GM18951 (cell line): ENCODE results near the gene TRIP13.
"Not testable (repeated sequence)": the region's sequence is repeated elsewhere in the genome, so short reads cannot be mapped to it uniquely, and the experiment has no call there.

Source experiments
- POLR2A ChIP-seq: IDR thresholded peaks from 4 replicates; pipeline ENCODE4 v1.6.1; 2011; ENCODE audit warnings: mild to moderate bottlenecking; ENCODE audit not compliant: insufficient read length, insufficient read depth; ENCODE audit errors: extremely low read depth
- in situ Hi-C: fragments of 300-500 bp; cut with MboI; formaldehyde crosslinking; loops from one replicate; pipeline ENCODE4 v1.12.0; 2022; ENCODE audit warnings: low sequenced_read_pairs, mixed read lengths, inconsistent platforms; ENCODE audit not compliant: unreplicated experiment

Gene TRIP13

GRCh38 chr5:905139-905642, 12.5 kb downstream of the TRIP13 start:
- in situ Hi-C loops: no loop called here
- no peak for TF ChIP-seq POLR2A

GRCh38 chr5:907366-907910, 14.8 kb downstream of the TRIP13 start:
- no peak for TF ChIP-seq POLR2A
- in situ Hi-C loops: no loop called here

GRCh38 chr5:908172-908571, 15.5 kb downstream of the TRIP13 start:
- no peak for TF ChIP-seq POLR2A
- in situ Hi-C loops: no loop called here

GRCh38 chr5:909086-909485, 16.4 kb downstream of the TRIP13 start:
- no peak for TF ChIP-seq POLR2A
- in situ Hi-C loops: no loop called here

GRCh38 chr5:909994-910768, 17.5 kb downstream of the TRIP13 start:
- TF ChIP-seq POLR2A: no peak

GRCh38 chr5:910769-911160, 18.1 kb downstream of the TRIP13 start:
- in situ Hi-C loops: no loop called here
- TF ChIP-seq POLR2A: no peak

More at GRCh38 chr5:909994-910768, 17.5 kb downstream of the TRIP13 start:
- in situ Hi-C loops: no loop called here

- TF ChIP-seq POLR2A: no peak
- in situ Hi-C loops: no loop called here
Observed at GRCh38 chr5:911601-912000, 18.9 kb downstream of the TRIP13 start.

GRCh38 chr5:912280-913091, 19.8 kb downstream of the TRIP13 start:
- in situ Hi-C loops: no loop called here
- no peak for TF ChIP-seq POLR2A

GRCh38 chr5:914174-914573, 21.5 kb downstream of the TRIP13 start:
- in situ Hi-C loops: no loop called here
- no peak for TF ChIP-seq POLR2A

- no peak for TF ChIP-seq POLR2A
- in situ Hi-C loops: no loop called here
Observed at GRCh38 chr5:914612-915011, 21.9 kb downstream of the TRIP13 start.

GRCh38 chr5:915346-915745, 22.7 kb downstream of the TRIP13 start:
- in situ Hi-C loops: not testable (repeated sequence)

- TF ChIP-seq POLR2A: no peak
- in situ Hi-C loops: no loop called here
Observed at GRCh38 chr5:915946-916345, 23.3 kb downstream of the TRIP13 start.

- TF ChIP-seq POLR2A: no peak
- in situ Hi-C loops: no loop called here
Observed at GRCh38 chr5:916441-917293, 24.0 kb downstream of the TRIP13 start.

GRCh38 chr5:918717-919116, 26.0 kb downstream of the TRIP13 start:
- in situ Hi-C loops: not testable (repeated sequence)
